Activated T-cell treated with anti-CD3 and anti-CD28 coated beads, Interleukin-2, amount 50 U/mL, for 72 hours (primary cell): ENCODE measurements around the gene SALL4. TPM values are rescaled to one million over a fixed set of nuclear protein-coding genes. Genes with fewer than 3 reads are reported as not detected.
"Not testable (repeated sequence)": the region's sequence is repeated elsewhere in the genome, so short reads cannot be mapped to it uniquely, and the experiment has no call there.

Experiments
- ATAC-seq, 2 donors: fragments of 150-1000 bp; cut with Tn5 transposase; replicated peaks in 1 of 2; 2 replicates each; pipeline ENCODE4 v1.10.0; 2021; ENCODE audit warnings: moderate library complexity in 2 of 2, mild to moderate bottlenecking in 1 of 2
- DNase-seq, 2 donors: peaks; one replicate each; pipeline ENCODE4 v3.0.0; 2021 to 2022; ENCODE audit warnings: mixed read lengths in 1 of 2
- H3K27ac Mint-ChIP-seq: one replicate; pipeline ENCODE4 v1.8.0; 2022; ENCODE audit warnings: mild to moderate bottlenecking, moderate library complexity, mixed read lengths
- H3K27me3 Mint-ChIP-seq: one replicate; pipeline ENCODE4 v1.8.0; 2022; ENCODE audit warnings: low read depth, mixed read lengths
- H3K36me3 Mint-ChIP-seq, 2 donors: one replicate each; pipeline ENCODE4 v1.8.0; 2022; ENCODE audit warnings: mixed read lengths in 2 of 2, mild to moderate bottlenecking in 1 of 2; ENCODE audit not compliant: insufficient read depth in 2 of 2
- H3K4me1 Mint-ChIP-seq: one replicate; pipeline ENCODE4 v1.8.0; 2022; ENCODE audit warnings: low read depth, mixed read lengths
- H3K4me3 Mint-ChIP-seq, 2 donors: one replicate each; pipeline ENCODE4 v1.8.0; 2022; ENCODE audit warnings: mild to moderate bottlenecking in 2 of 2, mixed read lengths in 2 of 2, moderate library complexity in 2 of 2
- H3K9me3 Mint-ChIP-seq, 2 donors: one replicate each; pipeline ENCODE4 v1.8.0; 2022; ENCODE audit warnings: mixed read lengths in 2 of 2
- total RNA-seq, 2 donors: library from RNA; stranded (reverse); gene quantifications; one replicate each; pipeline ENCODE4 v1.2.3, GENCODE V29; 2022

Gene SALL4
- total RNA-seq, 2 donors from 2014 or later = 0.10 TPM; not detected in 1

- Mint-ChIP-seq H3K27me3 (peaks cover 67% of the 10 kb centered on the region), H3K4me3 (no peak overlapping the region), H3K9me3 (no peaks in the 10 kb centered on the region), H3K27ac (no peak overlapping the region), H3K4me1 (peaks cover 5% of the 10 kb centered on the region), H3K36me3 (no peaks in the 10 kb centered on the region)
- no peak for DNase-seq
- ATAC-seq = no peak
Observed at GRCh38 chr20:51799401-51799860, 2.9 kb downstream of the SALL4 start.

GRCh38 chr20:51797357-51798025 lies 4.8 kb downstream of the SALL4 start:
- Mint-ChIP-seq H3K9me3 (no peaks in the 10 kb centered on the region), H3K27me3 (peaks cover 54% of the 10 kb centered on the region), H3K4me1 (peaks cover 5% of the 10 kb centered on the region), H3K4me3 (no peak overlapping the region), H3K36me3 (no peaks in the 10 kb centered on the region), H3K27ac (no peak overlapping the region)
- ATAC-seq (no peak), DNase-seq (no peak)

DNA sequence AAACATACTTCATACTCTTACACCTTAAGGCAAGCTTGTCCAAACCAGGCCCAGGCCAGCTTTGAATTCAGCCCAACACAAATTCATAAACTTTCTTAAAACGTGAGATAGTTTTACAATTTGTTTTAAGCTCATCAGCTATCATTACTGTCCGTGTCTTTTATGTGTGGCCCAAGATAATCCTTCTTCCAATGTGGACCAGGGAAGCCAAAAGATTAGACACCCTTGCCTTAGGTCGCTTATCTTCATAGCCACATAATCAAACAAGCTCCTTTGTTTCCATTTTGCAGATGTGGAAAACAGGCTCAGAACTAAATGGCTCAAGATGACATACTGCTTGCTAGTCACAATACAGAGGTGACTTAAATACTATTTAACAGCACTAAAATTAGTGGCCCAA lies 6.0 kb downstream of the SALL4 start:
- H3K4me1 Mint-ChIP-seq = peaks cover 5% of the 10 kb centered on the region
- no peak overlapping the region for H3K4me3 Mint-ChIP-seq
- peaks cover 43% of the 10 kb centered on the region for H3K27me3 Mint-ChIP-seq
- DNase-seq (no peak), ATAC-seq (no peak)
- no peak overlapping the region for H3K27ac Mint-ChIP-seq
- H3K36me3 Mint-ChIP-seq = no peaks in the 10 kb centered on the region
- H3K9me3 Mint-ChIP-seq = no peaks in the 10 kb centered on the region

- H3K9me3 Mint-ChIP-seq = no peaks in the 10 kb centered on the region
- H3K4me3 Mint-ChIP-seq = no peak overlapping the region
- DNase-seq (no peak), ATAC-seq (no peak)
- H3K4me1 Mint-ChIP-seq = no peaks in the 10 kb centered on the region
- peaks cover 13% of the 10 kb centered on the region for H3K27me3 Mint-ChIP-seq
- H3K27ac Mint-ChIP-seq = no peak overlapping the region
- no peaks in the 10 kb centered on the region for H3K36me3 Mint-ChIP-seq
Observed at GRCh38 chr20:51792960-51793359, 9.4 kb downstream of the SALL4 start.

DNA sequence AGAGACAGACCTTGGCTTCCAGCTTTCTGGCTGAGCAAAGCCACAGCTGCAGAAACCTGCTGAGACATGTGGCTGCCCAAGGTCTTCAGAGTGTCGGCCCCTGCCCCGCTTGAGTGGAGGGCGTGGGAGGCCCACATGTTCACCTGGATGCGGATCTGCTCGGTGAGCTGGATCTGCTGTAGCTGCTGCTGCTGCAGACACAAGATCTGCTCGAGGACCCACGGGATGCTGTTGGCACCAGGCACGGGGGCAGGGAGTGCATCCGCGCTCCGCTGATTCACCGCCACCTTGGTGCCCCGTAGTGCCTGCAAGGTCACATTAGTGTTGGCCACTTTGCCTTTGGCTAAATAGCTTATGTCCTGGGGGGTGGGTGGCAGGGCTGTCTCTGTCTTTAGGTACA lies 10.7 kb downstream of the SALL4 start:
- ATAC-seq (no peak), DNase-seq (no peak)
- Mint-ChIP-seq H3K27me3 (peaks cover 7% of the 10 kb centered on the region), H3K4me1 (no peaks in the 10 kb centered on the region), H3K9me3 (no peaks in the 10 kb centered on the region), H3K36me3 (no peaks in the 10 kb centered on the region), H3K27ac (no peak overlapping the region), H3K4me3 (no peak overlapping the region)

DNA sequence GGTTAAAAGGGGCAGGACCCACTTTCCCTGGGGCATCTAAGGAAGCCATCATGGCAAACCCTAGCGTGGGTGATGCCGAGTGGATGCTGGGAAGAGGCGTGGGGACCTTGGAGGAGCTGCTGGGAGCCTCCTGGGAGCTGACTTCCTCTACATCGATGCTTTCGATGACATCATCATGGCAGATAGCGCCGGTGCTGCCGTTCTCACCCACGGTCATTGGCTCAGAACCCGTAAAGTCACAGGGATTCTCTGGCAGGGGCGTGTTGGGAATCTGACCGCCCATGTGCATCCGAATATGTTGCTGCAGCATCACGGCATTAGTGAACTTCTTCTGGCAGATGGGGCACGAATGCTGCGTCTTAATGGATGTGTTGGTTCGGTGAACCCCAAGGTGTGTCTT lies 12.1 kb downstream of the SALL4 start:
- Mint-ChIP-seq H3K36me3 (no peaks in the 10 kb centered on the region), H3K27ac (no peak overlapping the region), H3K9me3 (no peaks in the 10 kb centered on the region), H3K27me3 (no peaks in the 10 kb centered on the region), H3K4me1 (no peaks in the 10 kb centered on the region), H3K4me3 (no peak overlapping the region)
- ATAC-seq (no peak), DNase-seq (no peak)

DNA sequence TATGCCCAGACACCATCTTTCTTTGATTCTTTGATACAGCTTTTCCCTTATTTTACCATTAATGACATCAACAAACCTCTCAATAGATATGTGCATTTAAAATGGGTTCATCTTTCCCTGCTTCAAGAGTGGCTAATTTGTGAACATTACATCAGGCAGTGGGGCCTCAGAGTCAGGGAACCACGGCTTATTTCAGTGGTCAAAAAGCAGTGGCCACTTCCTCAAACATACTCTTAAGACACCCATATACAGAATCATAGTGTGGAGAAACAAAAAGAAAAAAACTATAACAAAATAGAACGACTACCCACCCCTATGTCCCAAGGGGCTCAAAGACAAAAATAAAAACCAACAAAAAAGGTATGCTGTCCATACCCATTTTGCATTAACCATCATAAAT lies 12.9 kb downstream of the SALL4 start:
- Mint-ChIP-seq H3K4me3 (no peak overlapping the region), H3K27ac (no peak overlapping the region), H3K36me3 (no peaks in the 10 kb centered on the region), H3K4me1 (no peaks in the 10 kb centered on the region), H3K9me3 (no peaks in the 10 kb centered on the region), H3K27me3 (no peaks in the 10 kb centered on the region)
- no peak for ATAC-seq
- no peak for DNase-seq

DNA sequence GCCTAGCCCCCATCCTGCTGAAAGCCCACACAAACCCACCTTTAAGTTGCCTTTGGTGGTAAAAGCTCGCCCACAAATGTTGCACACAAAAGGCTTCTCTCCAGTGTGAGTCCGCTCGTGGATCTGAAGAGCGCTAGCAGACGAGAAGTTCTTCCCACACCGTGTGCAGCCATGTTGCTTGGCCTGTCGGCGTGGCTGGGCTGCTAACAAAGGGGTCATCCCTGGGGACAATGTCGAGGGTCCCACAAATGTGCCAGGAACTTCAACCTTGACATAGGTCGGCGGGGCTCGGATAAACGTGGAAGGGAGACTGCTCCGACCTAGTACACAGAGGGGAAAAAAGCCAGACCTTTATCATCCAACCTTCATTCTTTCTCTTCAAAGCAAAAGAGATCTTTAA lies 13.5 kb downstream of the SALL4 start:
- H3K4me1 Mint-ChIP-seq = no peaks in the 10 kb centered on the region
- no peak overlapping the region for H3K4me3 Mint-ChIP-seq
- DNase-seq (no peak), ATAC-seq (no peak)
- H3K36me3 Mint-ChIP-seq = no peaks in the 10 kb centered on the region
- H3K27me3 Mint-ChIP-seq = no peaks in the 10 kb centered on the region
- H3K9me3 Mint-ChIP-seq = no peaks in the 10 kb centered on the region
- H3K27ac Mint-ChIP-seq = no peak overlapping the region

DNA sequence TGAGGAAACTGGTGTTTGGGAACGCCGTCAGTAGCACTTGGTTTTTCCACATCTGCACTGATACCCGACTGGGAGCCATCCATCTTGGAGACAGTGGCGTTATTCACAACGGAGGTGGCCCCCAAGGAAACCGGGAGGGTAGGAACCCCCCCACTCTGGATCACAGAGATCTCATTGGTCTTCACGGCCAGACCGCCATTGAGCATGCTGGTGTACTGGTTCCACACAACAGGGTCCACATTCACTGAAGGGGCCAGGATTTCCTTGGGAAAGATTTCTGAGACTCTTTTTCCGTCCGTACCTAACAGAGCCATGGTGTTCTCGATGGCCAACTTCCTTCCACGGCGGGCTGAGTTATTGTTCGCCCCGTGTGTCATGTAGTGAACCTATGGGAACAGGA lies 18.0 kb downstream of the SALL4 start:
- Mint-ChIP-seq H3K27me3 (no peaks in the 10 kb centered on the region), H3K27ac (no peak overlapping the region), H3K4me3 (no peak overlapping the region), H3K4me1 (no peaks in the 10 kb centered on the region), H3K36me3 (no peaks in the 10 kb centered on the region), H3K9me3 (no peaks in the 10 kb centered on the region)
- DNase-seq (no peak), ATAC-seq (no peak)

- not testable (repeated sequence) for H3K9me3 Mint-ChIP-seq, H3K4me3 Mint-ChIP-seq, DNase-seq, H3K27ac Mint-ChIP-seq, H3K36me3 Mint-ChIP-seq, H3K4me1 Mint-ChIP-seq, ATAC-seq
- peaks cover 11% of the 10 kb centered on the region for H3K27me3 Mint-ChIP-seq
Observed at GRCh38 chr20:51778229-51778759, 24.0 kb downstream of the SALL4 start.

- Mint-ChIP-seq H3K27ac (no peak overlapping the region), H3K36me3 (peaks cover 0 to 1% of the 10 kb centered on the region in 2 donors), H3K4me3 (no peak overlapping the region), H3K9me3 (peaks cover 4 to 7% of the 10 kb centered on the region in 2 donors), H3K4me1 (no peaks in the 10 kb centered on the region), H3K27me3 (peaks cover 14% of the 10 kb centered on the region)
- DNase-seq (no peak), ATAC-seq (no peak)
Observed at GRCh38 chr20:51775241-51775640, 27.1 kb downstream of the SALL4 start.

DNA sequence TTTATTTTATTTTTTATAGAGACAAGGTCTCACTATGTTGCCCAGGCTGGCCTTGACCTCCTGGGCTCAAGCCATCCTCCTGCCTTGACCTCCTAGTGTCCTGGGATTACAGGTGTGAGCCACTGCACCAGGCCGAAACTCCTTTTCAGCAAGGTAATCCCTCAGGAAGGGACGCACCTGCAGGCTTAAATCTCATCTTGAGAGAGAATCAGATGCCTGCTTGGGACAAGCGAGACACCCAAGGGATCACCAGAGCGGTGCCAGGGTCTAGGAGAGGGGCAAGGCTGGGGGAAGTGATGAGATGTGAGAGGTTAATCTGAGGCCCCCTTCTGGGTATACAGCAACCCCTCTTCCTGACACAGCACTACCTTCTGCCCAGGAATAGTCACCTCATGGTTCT lies 30.1 kb downstream of the SALL4 start:
- DNase-seq = no peak
- peaks cover 9% of the 10 kb centered on the region for H3K4me1 Mint-ChIP-seq
- no peak for ATAC-seq
- peaks cover 24% of the 10 kb centered on the region for H3K27me3 Mint-ChIP-seq
- H3K27ac Mint-ChIP-seq = no peak overlapping the region
- H3K36me3 Mint-ChIP-seq = peaks cover 2 to 5% of the 10 kb centered on the region in 2 donors
- no peak overlapping the region for H3K4me3 Mint-ChIP-seq
- H3K9me3 Mint-ChIP-seq = no peaks in the 10 kb centered on the region

DNA sequence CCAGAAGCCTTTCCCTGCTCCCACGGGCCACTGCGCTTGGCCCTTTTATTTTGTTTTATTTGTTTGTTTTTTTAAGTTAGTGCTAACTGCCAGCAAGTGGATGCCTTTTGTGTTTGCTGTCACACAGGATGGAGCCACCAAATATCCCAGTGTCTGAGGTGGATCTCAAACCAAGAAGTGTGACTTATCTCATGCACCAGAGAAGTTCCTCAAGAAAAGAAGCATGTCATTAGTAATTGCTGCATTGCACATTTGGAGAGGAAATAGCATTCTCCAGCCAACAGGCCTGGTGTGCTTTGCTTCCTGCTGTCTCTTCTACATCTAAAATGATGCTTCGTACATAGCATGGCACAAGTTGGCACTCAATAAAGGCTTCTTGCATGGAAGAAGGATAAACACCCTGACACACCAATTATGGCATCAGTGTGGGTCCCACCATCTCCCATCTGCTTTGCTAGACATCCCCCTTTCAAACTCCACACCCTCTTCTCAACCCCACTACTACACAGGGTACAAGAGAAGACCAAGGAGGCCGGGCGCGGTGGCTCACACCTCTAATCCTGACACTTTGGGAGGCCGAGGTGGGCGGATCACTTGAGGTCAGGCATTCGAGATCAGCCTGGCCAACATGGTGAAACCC lies 32.2 kb downstream of the SALL4 start:
- H3K9me3 Mint-ChIP-seq = no peaks in the 10 kb centered on the region
- H3K4me1 Mint-ChIP-seq = peaks cover 9% of the 10 kb centered on the region
- H3K27me3 Mint-ChIP-seq = peaks cover 36% of the 10 kb centered on the region
- ATAC-seq (no peak), DNase-seq (no peak)
- no peak overlapping the region for H3K27ac Mint-ChIP-seq
- H3K4me3 Mint-ChIP-seq = peak overlapping the region in 1 of 2 donors; percentile 43
- H3K36me3 Mint-ChIP-seq = peaks cover 2 to 5% of the 10 kb centered on the region in 2 donors
